Breast epithelium (tissue), 4 donors: Measurements from ENCODE around the gene HCFC1. TPM values are rescaled to one million over a fixed set of nuclear protein-coding genes. Genes with fewer than 3 reads are reported as not detected.

ENCODE experiments used
- DNase-seq, 2 donors: peaks; one replicate each; pipeline ENCODE4 v3.0.0-alpha.2; 2019; ENCODE audit warnings: low spot score in 2 of 2
- H3K27ac ChIP-seq, 2 donors: fragments of 200-600 bp; sonication (generic) in 1 of 2; one replicate each; pipeline ENCODE4 v1.5.1; 2016 to 2019; ENCODE audit warnings: mild to moderate bottlenecking in 1 of 2
- H3K27me3 ChIP-seq, 2 donors: fragments of 200-600 bp; sonication (generic) in 1 of 2; one replicate each; pipeline versions ENCODE4 v1.5.1 to v1.6.0; 2017 to 2019; ENCODE audit warnings: control low read depth in 1 of 2, mild to moderate bottlenecking in 1 of 2
- H3K36me3 ChIP-seq: fragments of 200-600 bp; one replicate; pipeline ENCODE4 v1.5.1; 2019
- H3K4me1 ChIP-seq, 2 donors: fragments of 200-600 bp; sonication (generic); one replicate each; pipeline ENCODE4 v1.5.1; 2016 to 2019; ENCODE audit warnings: control low read depth in 1 of 2
- H3K4me3 ChIP-seq, 3 donors: fragments of 200-600 bp; sonication (generic); 1 replicate in 2 of 3; 2 replicates in 1 of 3; pipeline ENCODE4 v1.5.1; 2016 to 2019; ENCODE audit warnings: mild to moderate bottlenecking in 3 of 3, moderate library complexity in 2 of 3
- H3K9me3 ChIP-seq, 2 donors: fragments of 200-600 bp; sonication (generic) in 1 of 2; one replicate each; pipeline ENCODE4 v1.5.1; 2016 to 2019; ENCODE audit warnings: control low read depth in 1 of 2
- POLR2A ChIP-seq: fragments of 450-650 bp; IDR thresholded peaks from one replicate; pipeline ENCODE4 v1.6.1; 2016; ENCODE audit warnings: antibody characterized with exemption, mild to moderate bottlenecking, moderate library complexity
- POLR2AphosphoS5 ChIP-seq, 3 donors: sonication (generic); formaldehyde crosslinking; IDR thresholded peaks; one replicate each; pipeline ENCODE4 v1.6.1; 2017; ENCODE audit warnings: antibody characterized with exemption in 3 of 3
- intact Hi-C: fragments of 100-400 bp; cut with DNase I; formaldehyde crosslinking; loops from one replicate; pipeline ENCODE4 v1.15.1; 2023; ENCODE audit warnings: low total_unique reads
- total RNA-seq, 3 donors: library from RNA; depleted of rRNA; stranded (reverse); fragments of >200 nt; gene quantifications; one replicate each; pipeline ENCODE4 v1.1.0, GENCODE V29; 2016
- TF ChIP-seq, protein P1 (sequence below), 3 donors: fragments of 450-650 bp; IDR thresholded peaks; one replicate each; pipeline ENCODE4 v1.5.1; 2016 to 2017; ENCODE audit warnings: antibody characterized with exemption in 3 of 3, mild to moderate bottlenecking in 3 of 3, moderate library complexity in 3 of 3

The HCFC1 gene
- total RNA-seq, 3 donors from 2014 or later: 20.2 to 23.0 (median 22.6) TPM

DNA sequence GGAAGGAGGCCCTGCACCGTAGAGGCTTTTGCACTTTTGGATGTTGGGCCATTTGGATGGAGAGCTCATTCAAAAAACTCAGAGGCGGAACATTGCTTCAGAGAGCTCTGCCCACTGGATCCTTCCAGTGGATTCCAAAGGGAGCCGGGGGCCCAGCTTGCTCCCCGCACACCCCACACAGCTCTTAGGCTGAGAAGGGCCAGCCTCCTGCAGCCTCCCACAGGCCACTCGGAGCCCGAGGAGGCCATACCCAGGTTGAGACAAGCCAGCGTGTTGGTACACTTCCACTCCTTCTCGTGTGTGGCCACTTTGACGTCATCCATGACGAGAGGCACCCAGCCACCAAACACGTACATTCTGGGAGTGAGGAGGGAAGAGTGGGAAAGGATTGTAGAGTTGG lies 10.3 kb downstream of the HCFC1 start:
- no peaks in the 10 kb centered on the region for H3K4me1 ChIP-seq
- H3K9me3 ChIP-seq: no peaks in the 10 kb centered on the region
- no peak overlapping the region for H3K4me3 ChIP-seq
- DNase-seq: no peak
- H3K27ac ChIP-seq: peak overlapping the region in 1 of 2 donors; percentile 35
- H3K36me3 ChIP-seq: no peaks in the 10 kb centered on the region
- intact Hi-C loops: no loop called here
- TF ChIP-seq POLR2A (no peak), POLR2AphosphoS5 (IDR thresholded peaks at IDR 0.05) (no peak)
- TF ChIP-seq, protein P1, sequence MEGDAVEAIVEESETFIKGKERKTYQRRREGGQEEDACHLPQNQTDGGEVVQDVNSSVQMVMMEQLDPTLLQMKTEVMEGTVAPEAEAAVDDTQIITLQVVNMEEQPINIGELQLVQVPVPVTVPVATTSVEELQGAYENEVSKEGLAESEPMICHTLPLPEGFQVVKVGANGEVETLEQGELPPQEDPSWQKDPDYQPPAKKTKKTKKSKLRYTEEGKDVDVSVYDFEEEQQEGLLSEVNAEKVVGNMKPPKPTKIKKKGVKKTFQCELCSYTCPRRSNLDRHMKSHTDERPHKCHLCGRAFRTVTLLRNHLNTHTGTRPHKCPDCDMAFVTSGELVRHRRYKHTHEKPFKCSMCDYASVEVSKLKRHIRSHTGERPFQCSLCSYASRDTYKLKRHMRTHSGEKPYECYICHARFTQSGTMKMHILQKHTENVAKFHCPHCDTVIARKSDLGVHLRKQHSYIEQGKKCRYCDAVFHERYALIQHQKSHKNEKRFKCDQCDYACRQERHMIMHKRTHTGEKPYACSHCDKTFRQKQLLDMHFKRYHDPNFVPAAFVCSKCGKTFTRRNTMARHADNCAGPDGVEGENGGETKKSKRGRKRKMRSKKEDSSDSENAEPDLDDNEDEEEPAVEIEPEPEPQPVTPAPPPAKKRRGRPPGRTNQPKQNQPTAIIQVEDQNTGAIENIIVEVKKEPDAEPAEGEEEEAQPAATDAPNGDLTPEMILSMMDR (IDR thresholded peaks at IDR 0.05): no peak
- peaks cover 0 to 30% of the 10 kb centered on the region in 2 donors for H3K27me3 ChIP-seq

GRCh38 chrX:153960786-153961185 lies 10.8 kb downstream of the HCFC1 start:
- H3K4me3 ChIP-seq: no peak overlapping the region
- H3K27me3 ChIP-seq: peaks cover 0 to 29% of the 10 kb centered on the region in 2 donors
- no peak overlapping the region for H3K27ac ChIP-seq
- no peak for TF ChIP-seq POLR2A
- TF ChIP-seq, protein P1 (IDR thresholded peaks at IDR 0.05): no peak
- no peak for TF ChIP-seq POLR2AphosphoS5 (IDR thresholded peaks at IDR 0.05)
- H3K36me3 ChIP-seq: no peaks in the 10 kb centered on the region
- intact Hi-C loops: no loop called here
- H3K4me1 ChIP-seq: no peaks in the 10 kb centered on the region
- no peaks in the 10 kb centered on the region for H3K9me3 ChIP-seq
- no peak for DNase-seq

- H3K4me3 ChIP-seq: no peak overlapping the region
- TF ChIP-seq, protein P1 (IDR thresholded peaks at IDR 0.05): no peak
- TF ChIP-seq POLR2AphosphoS5 (IDR thresholded peaks at IDR 0.05): no peak
- TF ChIP-seq POLR2A: no peak
- H3K4me1 ChIP-seq: no peaks in the 10 kb centered on the region
- no peak for DNase-seq
- no peaks in the 10 kb centered on the region for H3K9me3 ChIP-seq
- no peak overlapping the region for H3K27ac ChIP-seq
- no peaks in the 10 kb centered on the region for H3K36me3 ChIP-seq
- intact Hi-C loops: no loop called here
- H3K27me3 ChIP-seq: peaks cover 0 to 25% of the 10 kb centered on the region in 2 donors
Measured at GRCh38 chrX:153960077-153960476, 11.5 kb downstream of the HCFC1 start.

DNA sequence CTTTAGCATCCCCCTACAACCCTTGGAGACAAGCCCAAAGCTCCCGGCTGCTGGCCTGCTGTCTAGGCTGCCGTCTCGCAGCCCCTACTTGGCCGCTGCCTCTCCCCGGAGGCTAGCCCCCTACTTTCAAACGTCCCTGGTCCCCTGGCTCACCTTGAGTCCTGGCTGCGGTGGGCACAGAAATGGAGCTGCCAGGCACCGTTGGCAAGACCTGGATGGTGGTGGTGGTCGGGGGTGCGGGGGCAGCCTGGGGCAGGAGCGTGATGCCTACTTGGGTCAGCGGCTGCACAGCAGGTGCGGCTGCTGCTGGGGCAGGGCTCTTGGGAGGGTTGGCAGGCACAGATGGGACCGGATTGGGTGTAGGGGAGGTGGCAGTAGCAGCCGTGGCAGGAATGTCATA lies 12.0 kb downstream of the HCFC1 start:
- no peak for DNase-seq
- no peaks in the 10 kb centered on the region for H3K9me3 ChIP-seq
- no peak for TF ChIP-seq POLR2A
- TF ChIP-seq POLR2AphosphoS5 (IDR thresholded peaks at IDR 0.05): no peak
- TF ChIP-seq, protein P1 (IDR thresholded peaks at IDR 0.05): no peak
- peaks cover 0 to 25% of the 10 kb centered on the region in 2 donors for H3K27me3 ChIP-seq
- H3K36me3 ChIP-seq: no peaks in the 10 kb centered on the region
- intact Hi-C loops: loop anchor here (10.0 kb wide), 1 partner anchor 165 kb away; the partner anchor contains the start of genes IDH3G and SSR4
- H3K27ac ChIP-seq: no peak overlapping the region
- no peak overlapping the region for H3K4me3 ChIP-seq
- no peaks in the 10 kb centered on the region for H3K4me1 ChIP-seq

DNA sequence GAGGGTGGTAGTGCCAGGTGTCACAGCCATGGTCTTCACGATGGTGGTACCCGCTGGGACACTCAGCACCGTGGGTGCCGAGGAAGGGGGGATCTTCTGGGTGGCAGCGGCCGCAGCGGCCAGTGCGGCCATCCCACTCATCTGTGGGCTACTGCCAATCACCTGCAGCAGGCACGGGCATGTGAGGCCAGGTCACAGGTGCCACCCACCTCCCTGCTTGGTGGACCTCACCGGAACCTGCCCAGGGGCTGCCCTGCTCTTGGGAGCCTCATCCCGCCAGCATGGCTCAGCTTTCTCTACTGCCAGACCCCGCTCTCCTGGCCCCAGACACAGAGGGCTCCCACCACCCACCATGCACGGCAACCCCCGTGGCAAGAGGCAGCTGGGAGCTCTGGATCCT lies 13.0 kb downstream of the HCFC1 start:
- intact Hi-C loops: loop anchor here (10.0 kb wide), 1 partner anchor 164 kb away; the partner anchor contains the start of genes IDH3G and SSR4
- no peak overlapping the region for H3K27ac ChIP-seq
- TF ChIP-seq POLR2A (no peak), POLR2AphosphoS5 (IDR thresholded peaks at IDR 0.05) (no peak)
- TF ChIP-seq, protein P1 (IDR thresholded peaks at IDR 0.05): no peak

More for the DNA sequence above, 13.0 kb downstream of the HCFC1 start:
- Histone ChIP-seq H3K9me3 (no peaks in the 10 kb centered on the region), H3K36me3 (no peaks in the 10 kb centered on the region), H3K4me3 (no peak overlapping the region), H3K4me1 (no peaks in the 10 kb centered on the region), H3K27me3 (peaks cover 0 to 25% of the 10 kb centered on the region in 2 donors)
- DNase-seq: no peak
